ENCODE measurements around the gene NMD3. TPM values are rescaled to one million over a fixed set of nuclear protein-coding genes. Genes with fewer than 3 reads are reported as not detected.

NMD3 gene
- total and polyA plus RNA-seq, 11 donors: 20.4 to 74.9 (median 54.8) TPM

DNA sequence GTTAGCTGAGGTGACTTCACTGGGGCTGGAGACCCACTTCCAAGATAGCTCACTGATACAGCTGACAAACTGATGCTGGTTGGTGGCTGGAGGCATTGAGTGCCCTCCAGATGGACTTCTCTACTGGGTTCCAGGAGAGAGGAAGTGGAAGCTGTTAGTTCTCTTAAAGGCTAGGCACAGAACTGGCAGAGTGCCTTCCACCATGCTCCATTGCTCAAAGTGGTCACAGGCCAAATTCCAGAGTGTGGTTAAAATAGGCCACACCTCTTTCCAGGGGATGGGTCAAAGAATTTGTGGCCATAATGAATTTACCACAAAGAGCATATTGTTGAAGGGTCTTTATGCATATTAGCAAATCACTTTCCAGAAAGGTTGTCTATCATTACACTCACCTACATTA, 74.2 kb downstream of the NMD3 start:
- H3K27me3 ChIP-seq: no peaks in the 10 kb centered on the region
- no peak for ATAC-seq
- H3K9me3 ChIP-seq: peaks cover 0 to 20% (median 3%) of the 10 kb centered on the region in 12 donors
- no peak overlapping the region for H3K27ac ChIP-seq
- TF ChIP-seq CTCF (IDR thresholded peaks at IDR 0.05) (no peak), POLR2A (IDR thresholded peaks at IDR 0.05) (no peak)
- H3K4me1 ChIP-seq: no peaks in the 10 kb centered on the region
- intact Hi-C loops (cut with DNase I): no loop called here
- no peaks in the 10 kb centered on the region for H3K36me3 ChIP-seq
- DNase-seq: no peak
- H3K4me3 ChIP-seq: no peak overlapping the region

GRCh38 chr3:161296814-161297213, 75.7 kb downstream of the NMD3 start:
- no peaks in the 10 kb centered on the region for H3K36me3 ChIP-seq
- DNase-seq: no peak
- TF ChIP-seq POLR2A (IDR thresholded peaks at IDR 0.05) (no peak), CTCF (IDR thresholded peaks at IDR 0.05) (no peak)
- peaks cover 0 to 20% (median 3%) of the 10 kb centered on the region in 12 donors for H3K9me3 ChIP-seq
- WGBS, 4 donors: 84 to 90% (median 88%) methylated on average over 3 of the region's 3 CpGs
- intact Hi-C loops (cut with DNase I): no loop called here
- no peak overlapping the region for H3K4me3 ChIP-seq
- H3K27me3 ChIP-seq: no peaks in the 10 kb centered on the region
- H3K4me1 ChIP-seq: no peaks in the 10 kb centered on the region
- no peak for ATAC-seq
- H3K27ac ChIP-seq: no peak overlapping the region

Other genes with a start within 250 kb of the NMD3 start
- gene B3GALNT1, start 116.0 kb upstream of the NMD3 start, total RNA-seq: 10 to 100 TPM; 42.0 to 94.6 (median 67.0) TPM
- 10 to 100 TPM; 15.2 to 40.3 TPM for gene B3GALNT1, start 116.0 kb upstream of the NMD3 start, polyA plus RNA-seq
- under 1 TPM in 5 of 9 donors, not detected in 4; 0.09 to 0.58 (median 0.25) TPM for gene SPTSSB, start 150.2 kb downstream of the NMD3 start, total RNA-seq
- gene SPTSSB, start 150.2 kb downstream of the NMD3 start, polyA plus RNA-seq: under 1 TPM in 1 of 2 donors, not detected in 1; 0.53 TPM

All from heart left ventricle (tissue), 16 donors.